Measurements from ENCODE around the gene ATF7. TPM values are rescaled to one million over a fixed set of nuclear protein-coding genes. Genes with fewer than 3 reads are reported as not detected.

Gene ATF7
- total and polyA plus RNA-seq, 10 donors: 6.5 to 52.8 (median 35.4) TPM

DNA sequence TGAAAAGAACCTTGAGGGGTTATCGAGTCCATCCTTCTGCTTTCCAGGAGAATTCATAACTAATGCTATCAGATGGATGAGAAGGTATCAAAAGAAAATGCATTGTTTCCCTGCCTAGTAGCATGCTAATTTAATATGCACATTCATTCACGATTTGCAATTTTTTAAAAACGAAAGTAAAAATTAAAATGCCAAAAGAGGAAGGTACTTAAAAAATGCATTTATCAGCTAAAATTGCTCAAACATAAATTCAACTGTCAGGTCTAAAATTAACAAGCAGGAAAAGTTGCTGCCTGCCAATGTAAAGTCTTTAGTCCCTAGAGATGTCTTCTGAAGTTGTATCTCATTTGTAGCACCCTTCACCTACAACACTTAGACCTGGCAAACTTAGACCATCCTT, 7.9 kb downstream of the ATF7 start:
- TF ChIP-seq, protein P1, sequence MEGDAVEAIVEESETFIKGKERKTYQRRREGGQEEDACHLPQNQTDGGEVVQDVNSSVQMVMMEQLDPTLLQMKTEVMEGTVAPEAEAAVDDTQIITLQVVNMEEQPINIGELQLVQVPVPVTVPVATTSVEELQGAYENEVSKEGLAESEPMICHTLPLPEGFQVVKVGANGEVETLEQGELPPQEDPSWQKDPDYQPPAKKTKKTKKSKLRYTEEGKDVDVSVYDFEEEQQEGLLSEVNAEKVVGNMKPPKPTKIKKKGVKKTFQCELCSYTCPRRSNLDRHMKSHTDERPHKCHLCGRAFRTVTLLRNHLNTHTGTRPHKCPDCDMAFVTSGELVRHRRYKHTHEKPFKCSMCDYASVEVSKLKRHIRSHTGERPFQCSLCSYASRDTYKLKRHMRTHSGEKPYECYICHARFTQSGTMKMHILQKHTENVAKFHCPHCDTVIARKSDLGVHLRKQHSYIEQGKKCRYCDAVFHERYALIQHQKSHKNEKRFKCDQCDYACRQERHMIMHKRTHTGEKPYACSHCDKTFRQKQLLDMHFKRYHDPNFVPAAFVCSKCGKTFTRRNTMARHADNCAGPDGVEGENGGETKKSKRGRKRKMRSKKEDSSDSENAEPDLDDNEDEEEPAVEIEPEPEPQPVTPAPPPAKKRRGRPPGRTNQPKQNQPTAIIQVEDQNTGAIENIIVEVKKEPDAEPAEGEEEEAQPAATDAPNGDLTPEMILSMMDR (IDR thresholded peaks at IDR 0.05 in 8 of 11, conservative IDR thresholded peaks at IDR 0.05 in 3 of 11): no peak
- TF ChIP-seq POLR2A (IDR thresholded peaks at IDR 0.05) (no peak), POLR2AphosphoS5 (IDR thresholded peaks at IDR 0.05) (no peak)
- DNase-seq: no peak
- no peaks in the 10 kb centered on the region for H3K9me3 ChIP-seq
- peaks cover 0 to 33% (median 4%) of the 10 kb centered on the region in 6 donors for H3K36me3 ChIP-seq
- H3K27ac ChIP-seq: peak overlapping the region; percentile 1 to 84 (median 80)
- 0 to 4% (median 1%) methylated on average over 3 of the region's 3 CpGs for WGBS, 5 donors
- H3K27me3 ChIP-seq (replicated peaks in 1 of 7): no peaks in the 10 kb centered on the region
- H3K4me1 ChIP-seq: peaks cover 30 to 94% (median 61%) of the 10 kb centered on the region in 6 donors
- intact Hi-C loops (cut with DNase I; ENCODE audit: low total_unique reads): no loop called here
- H3K4me3 ChIP-seq: peak overlapping the region; percentile 0 to 54 (median 26)

DNA sequence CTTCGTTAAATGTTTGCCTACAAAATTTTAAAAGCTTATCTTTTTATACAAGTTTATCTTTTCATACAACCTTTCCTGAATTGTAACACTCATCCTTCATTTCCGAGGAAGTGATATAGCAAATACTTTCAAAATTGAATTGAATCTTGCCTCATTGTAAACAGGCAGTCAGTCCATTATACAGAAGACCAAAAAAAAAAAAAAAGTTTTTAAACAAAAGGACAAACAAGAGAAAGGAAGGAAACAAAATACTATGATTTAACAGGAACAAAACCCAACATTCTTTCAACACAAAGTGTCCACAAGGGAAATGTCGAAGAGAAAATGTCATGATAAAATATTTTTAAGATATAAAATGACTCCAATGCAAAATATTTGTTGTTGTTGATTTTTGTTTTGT, 8.5 kb downstream of the ATF7 start:
- Histone ChIP-seq H3K36me3 (peaks cover 0 to 39% (median 4%) of the 10 kb centered on the region in 6 donors), H3K9me3 (no peaks in the 10 kb centered on the region), H3K4me1 (peaks cover 27 to 94% (median 55%) of the 10 kb centered on the region in 6 donors), H3K4me3 (peak overlapping the region in 6 of 8 donors; percentile 18 to 54 (median 30)), H3K27ac (peak overlapping the region; percentile 1 to 84 (median 80)), H3K27me3 (replicated peaks in 1 of 7) (no peaks in the 10 kb centered on the region)
- DNase-seq: no peak
- WGBS, 5 donors: 18 to 30% (median 21%) methylated on average over 3 of the region's 3 CpGs
- TF ChIP-seq POLR2AphosphoS5 (IDR thresholded peaks at IDR 0.05): no peak
- TF ChIP-seq, protein P1 (IDR thresholded peaks at IDR 0.05 in 8 of 11, conservative IDR thresholded peaks at IDR 0.05 in 3 of 11): no peak
- no peak for TF ChIP-seq POLR2A (IDR thresholded peaks at IDR 0.05)
- intact Hi-C loops (cut with DNase I; ENCODE audit: low total_unique reads): no loop called here

DNA sequence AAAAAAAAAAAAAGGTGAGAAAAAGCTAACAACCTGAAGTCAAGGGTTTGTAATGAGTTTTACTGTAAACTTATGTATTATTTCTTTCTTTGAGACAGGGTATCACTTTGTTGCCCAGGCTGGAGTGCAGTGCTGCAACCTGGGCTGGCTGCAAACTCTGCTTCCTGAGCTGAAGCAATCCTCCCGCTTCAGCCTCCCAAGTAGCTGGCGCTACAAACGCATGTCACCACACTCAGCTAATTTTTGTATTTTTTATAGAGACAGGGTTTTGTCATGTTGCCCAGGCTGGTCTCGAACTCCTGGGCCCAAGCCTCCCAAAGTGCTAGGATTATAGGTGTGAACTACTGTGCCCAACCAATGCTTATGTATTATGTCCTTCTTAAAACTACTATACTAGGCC, 9.2 kb downstream of the ATF7 start:
- intact Hi-C loops (cut with DNase I; ENCODE audit: low total_unique reads): no loop called here
- TF ChIP-seq POLR2A (IDR thresholded peaks at IDR 0.05) (no peak), POLR2AphosphoS5 (IDR thresholded peaks at IDR 0.05) (no peak)
- TF ChIP-seq, protein P1 (IDR thresholded peaks at IDR 0.05 in 8 of 11, conservative IDR thresholded peaks at IDR 0.05 in 3 of 11): no peak
- peaks cover 23 to 93% (median 50%) of the 10 kb centered on the region in 6 donors for H3K4me1 ChIP-seq

DNA sequence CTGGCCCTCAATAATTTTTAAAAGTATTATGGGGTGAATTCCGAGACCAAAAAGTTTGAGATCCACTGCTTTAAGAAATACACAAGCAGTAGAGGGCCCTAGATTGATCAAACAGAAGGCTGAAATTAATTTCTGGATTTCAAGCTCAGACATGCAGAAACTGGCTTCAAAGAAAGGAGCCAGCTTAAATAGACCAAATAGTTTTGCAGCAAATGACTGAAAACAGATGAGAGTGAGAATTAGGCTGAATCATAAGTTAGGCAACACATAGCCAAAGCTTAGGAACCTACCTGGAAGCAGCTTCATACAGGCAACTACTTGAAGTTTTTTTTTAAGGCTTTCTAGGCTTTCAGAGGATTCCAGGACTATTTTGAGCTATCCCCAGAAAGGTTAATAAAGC, 12.4 kb downstream of the ATF7 start:
- peaks cover 0 to 63% (median 4%) of the 10 kb centered on the region in 6 donors for H3K36me3 ChIP-seq
- WGBS, 5 donors: 93 to 100% (median 93%) methylated on average over 1 of the region's 1 CpG
- H3K27ac ChIP-seq: no peak overlapping the region
- H3K4me3 ChIP-seq: no peak overlapping the region
- intact Hi-C loops (cut with DNase I; ENCODE audit: low total_unique reads): no loop called here
- H3K4me1 ChIP-seq: peaks cover 15 to 69% (median 35%) of the 10 kb centered on the region in 6 donors
- H3K9me3 ChIP-seq: no peaks in the 10 kb centered on the region
- H3K27me3 ChIP-seq (replicated peaks in 1 of 7): no peaks in the 10 kb centered on the region
- TF ChIP-seq POLR2AphosphoS5 (IDR thresholded peaks at IDR 0.05): no peak
- TF ChIP-seq POLR2A (IDR thresholded peaks at IDR 0.05): no peak
- TF ChIP-seq, protein P1 (IDR thresholded peaks at IDR 0.05 in 8 of 11, conservative IDR thresholded peaks at IDR 0.05 in 3 of 11): no peak
- no peak for DNase-seq

More for the DNA sequence above, 9.2 kb downstream of the ATF7 start:
- Histone ChIP-seq H3K27ac (peak overlapping the region; percentile 1 to 84 (median 80)), H3K27me3 (replicated peaks in 1 of 7) (no peaks in the 10 kb centered on the region), H3K9me3 (no peaks in the 10 kb centered on the region), H3K36me3 (peaks cover 0 to 40% (median 4%) of the 10 kb centered on the region in 6 donors), H3K4me3 (peak overlapping the region in 1 of 8 donors; percentile 54)
- WGBS, 5 donors: 51 to 90% (median 56%) methylated on average over 4 of the region's 4 CpGs
- DNase-seq: no peak

Measured in spleen (tissue), 11 donors.